Smooth muscle cell (in vitro differentiated cells): ENCODE results near the gene TDRKH. TPM values are rescaled to one million over a fixed set of nuclear protein-coding genes. Genes with fewer than 3 reads are reported as not detected.

Experiments
- DNase-seq: peaks from one replicate; lab custom pipeline; 2025; ENCODE audit not compliant: unreplicated experiment; lab: John Stamatoyannopoulos, UW
- H2AFZ ChIP-seq: fragments of 200-600 bp; sonication (generic); 2 replicates; pipeline ENCODE4 v1.6.0; 2016; ENCODE audit warnings: antibody characterized with exemption, low read depth, mild to moderate bottlenecking
- H3F3A ChIP-seq: fragments of 200-600 bp; sonication (generic); 2 replicates; pipeline ENCODE4 v1.6.0; 2017; ENCODE audit warnings: antibody characterized with exemption, low read depth
- H3K27ac ChIP-seq: fragments of 200-600 bp; sonication (generic); 2 replicates; pipeline ENCODE4 v1.5.1; 2016; ENCODE audit warnings: low read depth, mild to moderate bottlenecking
- H3K27me3 ChIP-seq: fragments of 200-600 bp; sonication (generic); 2 replicates; pipeline ENCODE4 v1.6.1; 2016; ENCODE audit warnings: low read depth, mild to moderate bottlenecking
- H3K36me3 ChIP-seq: fragments of 200-600 bp; sonication (generic); 2 replicates; pipeline ENCODE4 v1.5.1; 2016; ENCODE audit warnings: low read depth
- H3K4me1 ChIP-seq: fragments of 200-600 bp; sonication (generic); 2 replicates; pipeline ENCODE4 v1.5.1; 2016; ENCODE audit warnings: low read depth
- H3K4me2 ChIP-seq: fragments of 200-600 bp; sonication (generic); 2 replicates; pipeline ENCODE4 v1.6.0; 2016; ENCODE audit warnings: mild to moderate bottlenecking
- H3K4me3 ChIP-seq: fragments of 200-600 bp; sonication (generic); 2 replicates; pipeline ENCODE4 v1.5.1; 2016; ENCODE audit warnings: mild to moderate bottlenecking
- H3K79me2 ChIP-seq: fragments of 200-600 bp; sonication (generic); 2 replicates; pipeline ENCODE4 v1.6.0; 2016; ENCODE audit warnings: low read depth, mild to moderate bottlenecking
- H3K9ac ChIP-seq: fragments of 200-600 bp; sonication (generic); 2 replicates; pipeline ENCODE4 v1.6.0; 2016; ENCODE audit warnings: low read depth
- H3K9me3 ChIP-seq: fragments of 200-600 bp; sonication (generic); replicated peaks from 2 replicates; pipeline ENCODE4 v1.5.1; 2016; ENCODE audit warnings: low read depth
- H4K20me1 ChIP-seq: fragments of 200-600 bp; sonication (generic); 2 replicates; pipeline ENCODE4 v1.6.0; 2016; ENCODE audit warnings: low read depth
- WGBS: methylation state at CpG from one replicate; pipeline ENCODE4 v1.1.7; 2016; ENCODE audit warnings: low lambda C conversion rate; 5-methylcytosine and 5-hydroxymethylcytosine counted together
- polyA plus RNA-seq: library from polyadenylated mRNA; unstranded; fragments of >200 nt; fragmentation: Nextera tagmentation; extraction: Ambion mirVana; gene quantifications from 2 replicates; pipeline ENCODE4 v1.2.1, GENCODE V29; 2016
- total RNA-seq: library from RNA; depleted of rRNA; stranded (reverse); fragments of >200 nt; gene quantifications from 2 replicates; pipeline ENCODE4 v1.2.3, GENCODE V29; 2014
- TF ChIP-seq, protein P1 (sequence below): fragments of 200-600 bp; sonication (generic); IDR thresholded peaks from 2 replicates; pipeline ENCODE4 v1.5.1; 2017; ENCODE audit warnings: borderline replicate concordance, mild to moderate bottlenecking, antibody characterized with exemption; ENCODE audit not compliant: insufficient read depth, poor library complexity, severe bottlenecking

The TDRKH gene
- total and polyA plus RNA-seq, 2 experiments from 2014 or later = 4.7 to 8.5 TPM

DNA sequence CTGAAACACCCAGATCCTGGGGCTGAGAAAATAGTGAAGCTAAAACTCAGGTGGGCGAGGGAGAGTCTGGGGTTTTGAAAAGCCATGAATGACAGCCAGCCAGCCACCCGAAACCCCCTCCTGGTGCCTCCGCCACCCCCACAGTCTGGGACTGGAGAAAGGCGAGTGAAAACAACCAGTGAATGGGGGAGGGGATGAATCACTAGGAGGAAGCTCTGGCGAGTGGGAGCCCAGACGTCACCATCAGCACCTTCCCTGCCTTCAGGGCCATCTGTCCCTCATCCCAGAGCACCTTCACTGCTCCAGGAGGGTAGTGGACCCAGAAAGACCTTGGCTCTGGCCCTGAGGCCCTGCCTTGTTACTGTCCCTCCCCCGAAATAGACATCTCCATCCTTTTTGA is 32.1 kb upstream of the TDRKH start:
- WGBS = 35% methylated on average over 7 of the region's 7 CpGs
- no peak overlapping the region for H3K27ac ChIP-seq
- no peaks in the 10 kb centered on the region for H3K79me2 ChIP-seq
- no peaks in the 10 kb centered on the region for H3K36me3 ChIP-seq
- H3K4me2 ChIP-seq = no peak overlapping the region
- H3K9ac ChIP-seq = no peak overlapping the region
- no peaks in the 10 kb centered on the region for H4K20me1 ChIP-seq
- no peaks in the 10 kb centered on the region for H3K9me3 ChIP-seq
- no peak overlapping the region for H3K4me3 ChIP-seq
- no peaks in the 10 kb centered on the region for H3K4me1 ChIP-seq
- DNase-seq = no peak
- H3F3A ChIP-seq = no peaks in the 10 kb centered on the region
- TF ChIP-seq, protein P1, sequence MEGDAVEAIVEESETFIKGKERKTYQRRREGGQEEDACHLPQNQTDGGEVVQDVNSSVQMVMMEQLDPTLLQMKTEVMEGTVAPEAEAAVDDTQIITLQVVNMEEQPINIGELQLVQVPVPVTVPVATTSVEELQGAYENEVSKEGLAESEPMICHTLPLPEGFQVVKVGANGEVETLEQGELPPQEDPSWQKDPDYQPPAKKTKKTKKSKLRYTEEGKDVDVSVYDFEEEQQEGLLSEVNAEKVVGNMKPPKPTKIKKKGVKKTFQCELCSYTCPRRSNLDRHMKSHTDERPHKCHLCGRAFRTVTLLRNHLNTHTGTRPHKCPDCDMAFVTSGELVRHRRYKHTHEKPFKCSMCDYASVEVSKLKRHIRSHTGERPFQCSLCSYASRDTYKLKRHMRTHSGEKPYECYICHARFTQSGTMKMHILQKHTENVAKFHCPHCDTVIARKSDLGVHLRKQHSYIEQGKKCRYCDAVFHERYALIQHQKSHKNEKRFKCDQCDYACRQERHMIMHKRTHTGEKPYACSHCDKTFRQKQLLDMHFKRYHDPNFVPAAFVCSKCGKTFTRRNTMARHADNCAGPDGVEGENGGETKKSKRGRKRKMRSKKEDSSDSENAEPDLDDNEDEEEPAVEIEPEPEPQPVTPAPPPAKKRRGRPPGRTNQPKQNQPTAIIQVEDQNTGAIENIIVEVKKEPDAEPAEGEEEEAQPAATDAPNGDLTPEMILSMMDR = no peak
- no peak overlapping the region for H2AFZ ChIP-seq
- H3K27me3 ChIP-seq = no peaks in the 10 kb centered on the region

GRCh38 chr1:151820940-151821339 is 30.6 kb upstream of the TDRKH start:
- Histone ChIP-seq H3K9me3 (no peaks in the 10 kb centered on the region), H3K27ac (no peak overlapping the region), H3F3A (no peaks in the 10 kb centered on the region), H4K20me1 (no peaks in the 10 kb centered on the region), H2AFZ (no peak overlapping the region), H3K4me1 (no peaks in the 10 kb centered on the region), H3K79me2 (no peaks in the 10 kb centered on the region), H3K4me2 (no peak overlapping the region), H3K36me3 (no peaks in the 10 kb centered on the region), H3K27me3 (no peaks in the 10 kb centered on the region), H3K9ac (no peak overlapping the region), H3K4me3 (no peak overlapping the region)
- TF ChIP-seq, protein P1 = no peak
- DNase-seq = no peak
- 60% methylated on average over 2 of the region's 2 CpGs for WGBS

DNA sequence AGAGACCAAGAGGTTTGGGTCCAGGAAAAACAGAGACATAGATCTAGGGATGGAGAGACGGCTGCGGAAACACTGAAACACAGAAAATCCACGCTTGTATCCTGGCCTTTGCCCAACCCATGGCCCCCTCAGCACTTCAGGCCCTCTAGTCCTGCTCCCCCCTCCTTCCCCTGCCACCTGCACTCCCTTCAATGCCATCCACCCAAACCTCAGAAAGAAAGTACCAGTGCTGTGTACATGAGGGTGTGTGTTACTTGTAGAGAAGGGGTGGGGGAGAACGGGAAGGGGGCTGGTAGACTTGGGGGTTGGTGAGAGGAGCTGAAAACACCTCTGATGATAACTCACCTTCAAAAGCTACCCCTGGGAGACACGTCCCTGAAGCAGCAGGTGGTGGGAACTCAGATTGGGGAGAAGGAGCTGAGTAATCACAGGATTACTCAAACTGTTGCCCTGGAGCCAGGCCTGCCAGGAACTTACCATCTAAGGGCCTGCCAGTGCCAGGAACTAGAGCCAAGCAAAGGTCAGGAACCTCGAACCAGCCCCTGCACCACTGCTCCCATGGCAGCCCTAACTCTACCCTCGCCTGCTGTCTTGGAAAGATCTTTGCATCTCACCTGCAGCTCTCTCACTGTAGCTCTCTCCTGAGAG is 29.8 kb upstream of the TDRKH start:
- no peaks in the 10 kb centered on the region for H4K20me1 ChIP-seq
- H3K4me3 ChIP-seq = no peak overlapping the region
- TF ChIP-seq, protein P1 = no peak
- no peak overlapping the region for H2AFZ ChIP-seq
- no peak overlapping the region for H3K9ac ChIP-seq
- H3K36me3 ChIP-seq = no peaks in the 10 kb centered on the region
- no peak overlapping the region for H3K27ac ChIP-seq
- no peaks in the 10 kb centered on the region for H3K79me2 ChIP-seq
- no peak overlapping the region for H3K4me2 ChIP-seq
- WGBS = 89% methylated on average over 7 of the region's 7 CpGs
- H3K27me3 ChIP-seq = no peaks in the 10 kb centered on the region
- no peaks in the 10 kb centered on the region for H3K4me1 ChIP-seq
- no peaks in the 10 kb centered on the region for H3K9me3 ChIP-seq
- no peaks in the 10 kb centered on the region for H3F3A ChIP-seq
- DNase-seq = no peak

GRCh38 chr1:151819227-151819835 is 29.0 kb upstream of the TDRKH start:
- Histone ChIP-seq H3K4me1 (no peaks in the 10 kb centered on the region), H3F3A (no peaks in the 10 kb centered on the region), H2AFZ (no peak overlapping the region), H3K4me3 (no peak overlapping the region), H4K20me1 (no peaks in the 10 kb centered on the region), H3K79me2 (no peaks in the 10 kb centered on the region), H3K27ac (no peak overlapping the region), H3K36me3 (no peaks in the 10 kb centered on the region), H3K27me3 (no peaks in the 10 kb centered on the region), H3K4me2 (no peak overlapping the region), H3K9me3 (no peaks in the 10 kb centered on the region), H3K9ac (no peak overlapping the region)
- no peak for DNase-seq
- 84% methylated on average over 12 of the region's 12 CpGs for WGBS
- TF ChIP-seq, protein P1 = no peak
